ENCODE data around the gene SUCO. TPM values are rescaled to one million over a fixed set of nuclear protein-coding genes. Genes with fewer than 3 reads are reported as not detected.

Gene SUCO
- total RNA-seq, 4 donors from 2014 or later = 39.7 to 129 (median 93.9) TPM

DNA sequence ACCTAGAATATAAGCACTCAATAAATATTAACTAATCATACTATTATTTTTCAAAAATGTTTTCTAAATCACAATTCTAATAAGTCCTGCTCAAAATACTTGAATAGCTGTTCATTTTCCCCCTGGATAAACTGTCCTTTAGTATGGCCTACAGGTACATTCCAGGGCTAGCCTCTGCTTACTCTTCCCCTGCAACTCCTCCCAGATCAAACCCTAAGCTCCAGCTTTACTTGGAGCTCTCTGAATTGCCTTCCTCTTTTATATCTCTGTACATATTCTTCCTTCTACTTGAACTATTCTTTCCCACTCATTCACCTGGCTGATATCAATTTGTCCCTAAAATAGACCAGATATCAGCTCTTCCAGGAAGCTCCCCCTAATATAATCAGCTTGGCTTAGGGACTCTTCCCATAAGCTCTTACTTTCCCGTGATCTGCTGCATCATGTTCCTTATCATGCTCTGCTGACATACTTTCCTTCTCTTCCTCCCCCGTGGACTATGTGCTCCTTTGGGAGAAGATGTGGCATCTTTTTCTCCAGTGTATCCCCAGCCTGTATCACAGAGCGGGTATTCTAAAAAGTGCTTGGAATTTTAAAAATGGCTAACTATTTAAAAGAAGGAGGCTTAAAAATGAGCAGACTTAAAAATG, 46.0 kb upstream of the SUCO start:
- Histone ChIP-seq H3K9me3 (no peaks in the 10 kb centered on the region), H3K36me3 (no peaks in the 10 kb centered on the region), H3K27ac (no peak overlapping the region), H3K4me1 (no peaks in the 10 kb centered on the region), H3K27me3 (no peaks in the 10 kb centered on the region), H3K4me3 (no peak overlapping the region)
- DNase-seq = no peak
- intact Hi-C loops (cut with DNase I; ENCODE audit: low total_unique reads) = no loop called here
- TF ChIP-seq, protein P1, sequence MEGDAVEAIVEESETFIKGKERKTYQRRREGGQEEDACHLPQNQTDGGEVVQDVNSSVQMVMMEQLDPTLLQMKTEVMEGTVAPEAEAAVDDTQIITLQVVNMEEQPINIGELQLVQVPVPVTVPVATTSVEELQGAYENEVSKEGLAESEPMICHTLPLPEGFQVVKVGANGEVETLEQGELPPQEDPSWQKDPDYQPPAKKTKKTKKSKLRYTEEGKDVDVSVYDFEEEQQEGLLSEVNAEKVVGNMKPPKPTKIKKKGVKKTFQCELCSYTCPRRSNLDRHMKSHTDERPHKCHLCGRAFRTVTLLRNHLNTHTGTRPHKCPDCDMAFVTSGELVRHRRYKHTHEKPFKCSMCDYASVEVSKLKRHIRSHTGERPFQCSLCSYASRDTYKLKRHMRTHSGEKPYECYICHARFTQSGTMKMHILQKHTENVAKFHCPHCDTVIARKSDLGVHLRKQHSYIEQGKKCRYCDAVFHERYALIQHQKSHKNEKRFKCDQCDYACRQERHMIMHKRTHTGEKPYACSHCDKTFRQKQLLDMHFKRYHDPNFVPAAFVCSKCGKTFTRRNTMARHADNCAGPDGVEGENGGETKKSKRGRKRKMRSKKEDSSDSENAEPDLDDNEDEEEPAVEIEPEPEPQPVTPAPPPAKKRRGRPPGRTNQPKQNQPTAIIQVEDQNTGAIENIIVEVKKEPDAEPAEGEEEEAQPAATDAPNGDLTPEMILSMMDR (IDR thresholded peaks at IDR 0.05) = no peak
- no peak for TF ChIP-seq POLR2A (IDR thresholded peaks at IDR 0.05)

DNA sequence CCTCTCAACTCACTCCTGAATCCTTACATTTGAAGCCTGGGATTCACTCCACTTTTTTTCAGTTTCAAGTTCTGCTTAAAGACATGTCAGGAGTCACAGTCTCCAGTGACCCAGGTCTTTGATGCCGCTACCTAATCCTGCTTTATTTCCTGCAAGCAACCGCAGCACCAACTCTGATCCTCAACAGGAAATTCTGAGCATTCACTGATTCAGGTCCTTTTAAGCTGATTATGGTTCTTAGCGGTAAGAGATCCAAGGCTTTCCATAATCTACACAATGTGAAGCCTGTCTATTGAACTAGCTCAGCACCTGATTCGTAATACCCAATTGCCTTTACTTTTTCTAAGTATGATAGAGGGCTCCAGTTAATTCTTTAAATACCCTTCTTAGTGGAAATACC, 45.4 kb upstream of the SUCO start:
- Histone ChIP-seq H3K4me3 (no peak overlapping the region), H3K36me3 (no peaks in the 10 kb centered on the region), H3K27me3 (no peaks in the 10 kb centered on the region), H3K4me1 (no peaks in the 10 kb centered on the region), H3K27ac (no peak overlapping the region), H3K9me3 (no peaks in the 10 kb centered on the region)
- no peak for DNase-seq
- no peak for TF ChIP-seq POLR2A (IDR thresholded peaks at IDR 0.05)
- TF ChIP-seq, protein P1 (IDR thresholded peaks at IDR 0.05) = no peak
- intact Hi-C loops (cut with DNase I; ENCODE audit: low total_unique reads) = no loop called here

DNA sequence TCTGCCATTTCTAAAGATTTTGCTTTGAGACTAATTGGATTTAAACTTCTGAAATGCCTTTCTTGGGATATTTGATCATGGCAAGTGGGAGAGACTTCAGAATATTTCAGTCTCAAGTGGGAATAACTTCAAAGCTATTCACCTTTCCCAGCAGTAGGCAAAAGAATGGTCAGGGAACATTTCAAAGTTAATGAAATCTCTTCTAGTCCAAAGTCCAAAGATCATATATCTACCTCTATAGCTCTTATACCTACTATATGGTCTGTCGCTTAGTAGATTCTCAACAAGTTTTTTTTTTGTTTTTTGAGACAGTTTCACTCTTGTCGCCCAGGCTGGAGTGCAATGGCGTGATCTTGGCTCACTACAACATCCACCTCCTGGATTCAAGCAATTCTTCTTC, 44.6 kb upstream of the SUCO start:
- intact Hi-C loops (cut with DNase I; ENCODE audit: low total_unique reads) = no loop called here
- no peak overlapping the region for H3K27ac ChIP-seq
- H3K27me3 ChIP-seq = no peaks in the 10 kb centered on the region
- TF ChIP-seq POLR2A (IDR thresholded peaks at IDR 0.05) = no peak
- TF ChIP-seq, protein P1 (IDR thresholded peaks at IDR 0.05) = no peak
- H3K36me3 ChIP-seq = no peaks in the 10 kb centered on the region
- H3K4me1 ChIP-seq = no peaks in the 10 kb centered on the region
- no peak for DNase-seq
- H3K4me3 ChIP-seq = no peak overlapping the region
- H3K9me3 ChIP-seq = no peaks in the 10 kb centered on the region

DNA sequence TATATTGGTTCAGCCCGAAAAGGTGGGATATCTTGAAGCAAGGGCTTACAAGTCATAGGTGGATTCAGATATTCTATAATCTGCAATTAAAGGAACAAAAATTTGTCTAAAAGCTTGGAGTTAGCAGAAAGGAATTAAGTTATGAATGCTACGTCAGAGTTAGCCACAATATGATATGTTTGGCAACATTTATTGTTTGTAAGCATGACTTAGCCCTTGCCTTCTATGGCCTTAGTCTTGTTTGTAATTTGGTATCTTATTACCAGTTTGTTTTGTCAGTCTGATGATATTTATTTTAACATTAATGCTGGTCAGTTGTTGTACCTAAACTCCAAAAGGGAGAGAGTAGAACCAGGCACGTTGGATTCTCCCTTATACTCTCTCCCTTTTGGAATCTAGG, 43.1 kb upstream of the SUCO start:
- TF ChIP-seq, protein P1 (IDR thresholded peaks at IDR 0.05) = no peak
- TF ChIP-seq POLR2A (IDR thresholded peaks at IDR 0.05) = no peak
- Histone ChIP-seq H3K36me3 (no peaks in the 10 kb centered on the region), H3K9me3 (no peaks in the 10 kb centered on the region), H3K27ac (no peak overlapping the region), H3K4me1 (no peaks in the 10 kb centered on the region), H3K4me3 (no peak overlapping the region), H3K27me3 (no peaks in the 10 kb centered on the region)
- DNase-seq = no peak
- intact Hi-C loops (cut with DNase I; ENCODE audit: low total_unique reads) = no loop called here

DNA sequence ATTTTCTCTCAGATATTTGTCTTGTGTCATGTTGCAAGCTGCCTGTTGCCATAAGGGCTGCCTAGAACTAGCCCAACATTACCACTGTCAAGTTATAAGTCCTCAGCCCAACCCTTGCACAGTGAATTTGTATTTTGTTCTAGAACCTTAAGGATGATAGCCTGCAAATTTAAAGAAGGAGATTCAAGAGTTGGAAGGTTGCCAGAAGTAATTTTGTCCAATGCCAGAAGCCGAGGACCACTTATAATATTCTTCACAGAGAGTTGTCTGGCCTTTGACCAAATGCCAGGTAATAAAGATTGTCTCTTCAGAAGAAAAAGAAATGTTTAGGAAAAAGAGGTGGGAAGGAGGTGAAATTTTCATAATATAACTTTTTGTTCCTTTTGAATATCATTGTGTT, 40.5 kb upstream of the SUCO start:
- intact Hi-C loops (cut with DNase I; ENCODE audit: low total_unique reads) = no loop called here
- DNase-seq = no peak
- H3K27ac ChIP-seq = no peak overlapping the region

More for the DNA sequence above, 40.5 kb upstream of the SUCO start:
- no peak for TF ChIP-seq POLR2A (IDR thresholded peaks at IDR 0.05)
- TF ChIP-seq, protein P1 (IDR thresholded peaks at IDR 0.05) = no peak
- Histone ChIP-seq H3K4me3 (no peak overlapping the region), H3K9me3 (no peaks in the 10 kb centered on the region), H3K36me3 (no peaks in the 10 kb centered on the region), H3K27me3 (no peaks in the 10 kb centered on the region), H3K4me1 (no peaks in the 10 kb centered on the region)

Data from uterus (tissue), 4 donors.